HG02973 (cell line): Measurements from ENCODE around the gene STK17A.
"Not testable (repeated sequence)": the region's sequence is repeated elsewhere in the genome, so short reads cannot be mapped to it uniquely, and the experiment has no call there.

Experiments
- ATAC-seq: cut with Tn5 transposase; IDR thresholded peaks from one replicate; pipeline ENCODE4 v1.9.1; 2021; ENCODE audit warnings: moderate library complexity; ENCODE audit not compliant: unreplicated experiment

The STK17A gene

GRCh38 chr7:43565786-43566185, 17.1 kb upstream of the STK17A start:
- no peak for ATAC-seq

- ATAC-seq: no peak
Observed at GRCh38 chr7:43568529-43568928, 14.4 kb upstream of the STK17A start.

GRCh38 chr7:43569424-43569823, 13.5 kb upstream of the STK17A start:
- ATAC-seq: peak; percentile 81

GRCh38 chr7:43570688-43571365, 12.1 kb upstream of the STK17A start:
- ATAC-seq: no peak

- no peak for ATAC-seq
Observed at GRCh38 chr7:43572516-43573049, 10.3 kb upstream of the STK17A start.

GRCh38 chr7:43573832-43574231, 9.1 kb upstream of the STK17A start:
- not testable (repeated sequence) for ATAC-seq

- no peak for ATAC-seq
Observed at GRCh38 chr7:43575506-43575905, 7.4 kb upstream of the STK17A start.

- ATAC-seq: no peak
Observed at GRCh38 chr7:43576241-43576640, 6.7 kb upstream of the STK17A start.

- ATAC-seq: no peak
Observed at GRCh38 chr7:43577485-43577951, 5.4 kb upstream of the STK17A start.

- ATAC-seq: peak; percentile 11
Observed at GRCh38 chr7:43583424-43584194, 701 bp downstream of the STK17A start.

- ATAC-seq: no peak
Observed at GRCh38 chr7:43584195-43584586, 1.3 kb downstream of the STK17A start.

- ATAC-seq: not testable (repeated sequence)
Observed at GRCh38 chr7:43584733-43585132, 1.8 kb downstream of the STK17A start.

GRCh38 chr7:43585562-43585961, 2.7 kb downstream of the STK17A start:
- no peak for ATAC-seq

- no peak for ATAC-seq
Observed at GRCh38 chr7:43586251-43586900, 3.5 kb downstream of the STK17A start.

GRCh38 chr7:43588477-43589132, 5.7 kb downstream of the STK17A start:
- ATAC-seq: no peak

GRCh38 chr7:43589133-43589478, 6.2 kb downstream of the STK17A start:
- ATAC-seq: no peak

- ATAC-seq: no peak
Observed at GRCh38 chr7:43589728-43590127, 6.8 kb downstream of the STK17A start.

- peak; percentile 83 for ATAC-seq
Observed at GRCh38 chr7:43590862-43591557, 8.1 kb downstream of the STK17A start.

GRCh38 chr7:43591558-43592180, 8.8 kb downstream of the STK17A start:
- ATAC-seq: no peak

- ATAC-seq: no peak
Observed at GRCh38 chr7:43592326-43592725, 9.4 kb downstream of the STK17A start.
